GM21390 (cell line): Measurements from ENCODE around the gene BCL2A1.
A peak's percentile ranks its signal among the peaks of the same experiment; 100 is the strongest.
"Not testable (repeated sequence)": the region's sequence is repeated elsewhere in the genome, so short reads cannot be mapped to it uniquely, and the experiment has no call there.

Experiments used
- ATAC-seq: cut with Tn5 transposase; IDR thresholded peaks from one replicate; pipeline ENCODE4 v1.9.1; 2021; ENCODE audit not compliant: unreplicated experiment

BCL2A1 gene

GRCh38 chr15:79989682-79990081 is 18.7 kb upstream of the BCL2A1 start:
- no peak for ATAC-seq

- no peak for ATAC-seq
Observed at GRCh38 chr15:79989183-79989582, 18.2 kb upstream of the BCL2A1 start.

GRCh38 chr15:79988448-79989117 is 17.6 kb upstream of the BCL2A1 start:
- no peak for ATAC-seq

GRCh38 chr15:79987969-79988368 is 17.0 kb upstream of the BCL2A1 start:
- ATAC-seq = no peak

GRCh38 chr15:79987569-79987955 is 16.6 kb upstream of the BCL2A1 start:
- no peak for ATAC-seq

- peak; percentile 35 for ATAC-seq
Observed at GRCh38 chr15:79981831-79982455, 10.9 kb upstream of the BCL2A1 start.

- ATAC-seq = peak; percentile 74
Observed at GRCh38 chr15:79978655-79979514, 7.9 kb upstream of the BCL2A1 start.

- ATAC-seq = no peak
Observed at GRCh38 chr15:79978260-79978654, 7.3 kb upstream of the BCL2A1 start.

GRCh38 chr15:79977431-79978054 is 6.5 kb upstream of the BCL2A1 start:
- peak; percentile 33 for ATAC-seq

GRCh38 chr15:79973456-79974195 is 2.6 kb upstream of the BCL2A1 start:
- ATAC-seq = no peak

GRCh38 chr15:79972863-79973262 is 1.9 kb upstream of the BCL2A1 start:
- ATAC-seq = no peak

GRCh38 chr15:79970181-79970580 is 815 bp downstream of the BCL2A1 start:
- no peak for ATAC-seq

GRCh38 chr15:79969146-79969545 is 1.9 kb downstream of the BCL2A1 start:
- no peak for ATAC-seq

GRCh38 chr15:79967298-79968182 is 3.5 kb downstream of the BCL2A1 start:
- ATAC-seq = no peak

- ATAC-seq = no peak
Observed at GRCh38 chr15:79966634-79967297, 4.2 kb downstream of the BCL2A1 start.

GRCh38 chr15:79965846-79966630 is 5.0 kb downstream of the BCL2A1 start:
- no peak for ATAC-seq

- ATAC-seq = no peak
Observed at GRCh38 chr15:79964232-79964805, 6.7 kb downstream of the BCL2A1 start.

- not testable (repeated sequence) for ATAC-seq
Observed at GRCh38 chr15:79962921-79963320, 8.1 kb downstream of the BCL2A1 start.
